ENCODE data around the gene ACOXL.

- TF ChIP-seq POLR2A (IDR thresholded peaks at IDR 0.05), result no peak
- no peak for TF ChIP-seq CTCF (IDR thresholded peaks at IDR 0.05)
- TF ChIP-seq POLR2AphosphoS5 (IDR thresholded peaks at IDR 0.05), result no peak
- TF ChIP-seq EP300 (IDR thresholded peaks at IDR 0.05), result no peak
These were observed 172.4 kb downstream of the ACOXL start for GRCh38 chr2:110904779-110905148.
